Adrenal gland (tissue), 12 donors: ENCODE data around the gene IDI1. TPM values are rescaled to one million over a fixed set of nuclear protein-coding genes. Genes with fewer than 3 reads are reported as not detected.

Experiments used
- DNase-seq, 7 donors: peaks; one replicate each; pipeline ENCODE4 v3.0.0-alpha.2; 2019 to 2020
- H3K27ac ChIP-seq, 5 donors: fragments of 200-600 bp; sonication (generic) in 4 of 5; 1 replicate in 3 of 5; 2 replicates in 2 of 5; pipeline versions ENCODE4 v1.5.1 to v1.8.0; 2016 to 2020; ENCODE audit warnings: mild to moderate bottlenecking in 1 of 5
- H3K27me3 ChIP-seq: fragments of 200-600 bp; 2 replicates; pipeline ENCODE4 v1.8.0; 2021
- H3K36me3 ChIP-seq, 2 donors: fragments of 200-600 bp; replicated peaks in 1 of 2; 1 replicate in 1 of 2; 2 replicates in 1 of 2; pipeline versions ENCODE4 v1.5.1 to v1.8.0; 2018 to 2022
- H3K4me1 ChIP-seq, 2 donors: fragments of 200-600 bp; replicated peaks in 1 of 2; 1 replicate in 1 of 2; 2 replicates in 1 of 2; pipeline versions ENCODE4 v1.5.1 to v1.8.0; 2018 to 2021
- H3K4me3 ChIP-seq, 4 donors: fragments of 200-600 bp; sonication (generic) in 3 of 4; one replicate each; pipeline ENCODE4 v1.5.1; 2016 to 2018
- H3K9me3 ChIP-seq, 3 donors: fragments of 200-600 bp; sonication (generic) in 1 of 3; replicated peaks in 1 of 3; 1 replicate in 2 of 3; 2 replicates in 1 of 3; pipeline versions ENCODE4 v1.5.1 to v1.8.0; 2016 to 2021
- POLR2A ChIP-seq, 2 donors: fragments of 450-650 bp; IDR thresholded peaks; one replicate each; pipeline ENCODE4 v1.6.1; 2017; ENCODE audit warnings: antibody characterized with exemption in 2 of 2, mild to moderate bottlenecking in 2 of 2, moderate library complexity in 1 of 2
- WGBS, 4 donors: extraction: QIAGEN DNeasy Blood & Tissue Kit in 2 of 4; methylation state at CpG; one replicate each; pipeline versions ENCODE4 v1.1.5 to v1.1.7; 2013 to 2017; 5-methylcytosine and 5-hydroxymethylcytosine counted together
- intact Hi-C, 2 donors: fragments of 100-400 bp; cut with DNase I; formaldehyde crosslinking; loops; one replicate each; pipeline versions ENCODE4 v1.14.1 to v1.15.0; 2022 to 2023
- polyA plus RNA-seq, 3 donors: library from polyadenylated mRNA; stranded (reverse); fragments of 200-250 nt in 2 of 3; fragments of 350-450 nt in 1 of 3; fragmentation: Illumina TruSeq in 1 of 3; extraction: RNeasy Lipid Tissue Mini Kit (QIAGEN cat#74804) in 1 of 3; gene quantifications; one replicate each; pipeline ENCODE4 v1.2.3, GENCODE V29; 2013 to 2014
- total RNA-seq, 9 donors: library from RNA; depleted of rRNA in 4 of 9; stranded (reverse); fragments of >200 nt in 4 of 9; fragments of 120-200 nt in 1 of 9; fragmentation: NEBNext Ultra II Directional in 1 of 9; extraction: Animal tissue kit (Norgen Biotek cat#: 25700) in 1 of 9; gene quantifications; one replicate each; pipeline versions ENCODE4 v1.1.0 to v1.2.4, GENCODE V29; 2013 to 2023
- TF ChIP-seq, protein P1 (sequence below), 6 experiments: fragments of 450-650 bp in 4 of 6; fragments of 200-600 bp in 2 of 6; sonication (generic) in 1 of 6; IDR thresholded peaks; 1 replicate in 5 of 6; 2 replicates in 1 of 6; pipeline versions ENCODE4 v1.5.1 to v1.8.0; 2016 to 2021; ENCODE audit warnings: antibody characterized with exemption in 6 of 6, mild to moderate bottlenecking in 2 of 6, moderate library complexity in 1 of 6
- donor health status: healthy with polysubstance abuse.
- donor health status: Bipolar disorder and iron deficiency.
- donor health status: DM: yes; HTN: yes; CAD: no.
- donor health status: DM: no; HTN: no; CAD: no.
- donor health status: DM: no; HTN: no; CAD: no.
- donor health status: DM: yes; HTN: yes; CAD: no.

Gene IDI1
- total and polyA plus RNA-seq, 12 donors = 20.4 to 1,056 (median 49.7) TPM

DNA sequence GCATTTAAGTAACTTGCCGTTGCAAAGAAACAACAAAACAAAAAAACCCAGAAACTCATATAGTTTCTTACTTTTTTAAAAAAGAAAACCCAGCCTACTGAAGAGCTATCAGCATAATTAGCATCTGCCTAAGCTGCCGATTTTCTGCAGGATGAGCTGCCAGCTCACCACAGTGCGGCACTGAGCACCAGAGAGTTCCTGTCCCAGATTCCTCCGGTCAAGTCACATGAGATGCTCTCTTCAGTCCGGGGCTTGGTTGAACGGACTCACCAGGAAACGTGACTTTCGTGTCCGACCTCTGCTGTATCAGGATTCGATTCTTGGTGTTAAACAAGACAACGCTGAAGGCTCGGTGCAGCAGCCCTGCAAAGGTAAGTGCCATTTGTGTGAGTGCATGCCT, 26.5 kb downstream of the IDI1 start:
- Histone ChIP-seq H3K36me3 (peaks cover 0 to 25% of the 10 kb centered on the region in 2 donors), H3K4me1 (no peaks in the 10 kb centered on the region), H3K9me3 (no peaks in the 10 kb centered on the region), H3K27me3 (no peaks in the 10 kb centered on the region), H3K27ac (no peak overlapping the region), H3K4me3 (no peak overlapping the region)
- TF ChIP-seq, protein P1, sequence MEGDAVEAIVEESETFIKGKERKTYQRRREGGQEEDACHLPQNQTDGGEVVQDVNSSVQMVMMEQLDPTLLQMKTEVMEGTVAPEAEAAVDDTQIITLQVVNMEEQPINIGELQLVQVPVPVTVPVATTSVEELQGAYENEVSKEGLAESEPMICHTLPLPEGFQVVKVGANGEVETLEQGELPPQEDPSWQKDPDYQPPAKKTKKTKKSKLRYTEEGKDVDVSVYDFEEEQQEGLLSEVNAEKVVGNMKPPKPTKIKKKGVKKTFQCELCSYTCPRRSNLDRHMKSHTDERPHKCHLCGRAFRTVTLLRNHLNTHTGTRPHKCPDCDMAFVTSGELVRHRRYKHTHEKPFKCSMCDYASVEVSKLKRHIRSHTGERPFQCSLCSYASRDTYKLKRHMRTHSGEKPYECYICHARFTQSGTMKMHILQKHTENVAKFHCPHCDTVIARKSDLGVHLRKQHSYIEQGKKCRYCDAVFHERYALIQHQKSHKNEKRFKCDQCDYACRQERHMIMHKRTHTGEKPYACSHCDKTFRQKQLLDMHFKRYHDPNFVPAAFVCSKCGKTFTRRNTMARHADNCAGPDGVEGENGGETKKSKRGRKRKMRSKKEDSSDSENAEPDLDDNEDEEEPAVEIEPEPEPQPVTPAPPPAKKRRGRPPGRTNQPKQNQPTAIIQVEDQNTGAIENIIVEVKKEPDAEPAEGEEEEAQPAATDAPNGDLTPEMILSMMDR (IDR thresholded peaks at IDR 0.05) = no peak
- no peak for TF ChIP-seq POLR2A (IDR thresholded peaks at IDR 0.05)
- WGBS, 4 donors = 69 to 85% (median 77%) methylated on average over 11 to 12 of the region's 12 CpGs
- peak in 1 of 7 donors; percentile 15 for DNase-seq
- intact Hi-C loops = no loop called here

DNA sequence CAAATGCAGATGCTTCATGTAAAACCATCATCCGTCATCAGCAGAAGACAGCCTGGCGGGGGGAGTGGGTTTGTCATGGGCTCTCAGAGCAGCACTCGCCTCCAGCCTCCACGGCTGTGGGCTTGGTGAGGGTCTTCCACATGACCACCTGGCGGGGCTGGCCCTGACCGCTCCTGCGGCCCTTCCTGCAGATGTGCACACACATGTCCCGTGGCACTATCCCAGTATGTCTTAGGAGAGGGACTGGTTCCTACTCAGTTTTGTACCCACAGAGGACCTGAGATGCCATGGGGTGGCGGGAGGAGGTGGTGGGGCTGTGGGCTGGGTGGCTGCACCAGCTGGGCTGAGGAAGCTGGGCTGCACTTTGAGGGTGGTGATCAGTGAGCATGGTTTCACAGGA, 28.0 kb downstream of the IDI1 start:
- peak in 1 of 7 donors; percentile 19 for DNase-seq
- TF ChIP-seq POLR2A (IDR thresholded peaks at IDR 0.05) = no peak
- TF ChIP-seq, protein P1 (IDR thresholded peaks at IDR 0.05) = no peak
- Histone ChIP-seq H3K9me3 (no peaks in the 10 kb centered on the region), H3K4me1 (peaks cover 2 to 3% of the 10 kb centered on the region in 2 donors), H3K27ac (no peak overlapping the region), H3K27me3 (no peaks in the 10 kb centered on the region), H3K36me3 (peaks cover 0 to 39% of the 10 kb centered on the region in 2 donors), H3K4me3 (no peak overlapping the region)
- intact Hi-C loops = no loop called here
- 88 to 96% (median 94%) methylated on average over 3 to 9 of the region's 9 CpGs for WGBS, 4 donors

DNA sequence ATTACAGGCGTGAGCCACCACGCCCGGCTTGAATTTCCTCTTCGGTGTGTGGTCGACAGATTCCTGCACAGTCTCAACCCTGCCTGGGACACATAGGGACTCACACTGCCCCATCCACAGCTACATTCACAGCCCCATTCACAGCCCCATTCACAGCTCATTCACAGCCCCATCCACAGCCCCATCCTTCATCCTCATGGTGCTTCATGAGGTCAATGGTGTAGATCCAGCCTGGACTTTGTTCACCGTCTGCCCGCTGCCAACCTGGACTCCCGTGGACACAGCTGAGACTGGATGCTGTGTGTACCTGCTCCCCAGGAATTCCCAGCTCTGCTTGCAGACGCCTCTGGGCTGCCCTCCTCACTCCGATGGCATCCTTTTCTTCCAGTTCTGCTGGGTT, 28.5 kb downstream of the IDI1 start:
- peaks cover 0 to 43% of the 10 kb centered on the region in 2 donors for H3K36me3 ChIP-seq
- WGBS, 4 donors = 91 to 98% (median 94%) methylated on average over 10 of the region's 10 CpGs
- peak in 1 of 7 donors; percentile 15 for DNase-seq
- no peak overlapping the region for H3K27ac ChIP-seq
- H3K4me1 ChIP-seq = peaks cover 5 to 6% of the 10 kb centered on the region in 2 donors
- no peak for TF ChIP-seq POLR2A (IDR thresholded peaks at IDR 0.05)
- TF ChIP-seq, protein P1 (IDR thresholded peaks at IDR 0.05) = no peak
- intact Hi-C loops = no loop called here
- H3K9me3 ChIP-seq = no peaks in the 10 kb centered on the region
- no peak overlapping the region for H3K4me3 ChIP-seq
- no peaks in the 10 kb centered on the region for H3K27me3 ChIP-seq

DNA sequence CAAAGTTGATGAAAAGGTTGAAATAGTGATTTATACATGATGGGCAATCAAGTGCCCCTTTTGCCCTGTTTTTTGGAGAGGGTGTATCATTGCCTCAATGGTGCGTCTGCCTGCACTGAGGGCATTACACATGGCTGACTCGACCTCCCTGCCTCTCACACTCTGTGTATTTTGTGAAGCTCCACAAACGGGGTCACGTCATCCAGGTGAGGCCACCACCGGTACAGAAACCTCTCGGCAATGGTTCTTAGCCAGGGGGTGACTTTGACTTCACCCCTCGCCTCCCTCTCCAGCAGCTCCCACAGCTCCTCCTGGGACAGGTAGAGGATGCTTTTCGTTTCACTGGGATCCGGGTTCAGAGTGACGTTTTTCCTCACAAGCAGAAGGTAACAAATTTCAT, 29.6 kb downstream of the IDI1 start:
- peak in 1 of 7 donors; percentile 18 for DNase-seq
- H3K36me3 ChIP-seq = peaks cover 0 to 50% of the 10 kb centered on the region in 2 donors
- no peaks in the 10 kb centered on the region for H3K27me3 ChIP-seq
- peaks cover 5 to 6% of the 10 kb centered on the region in 2 donors for H3K4me1 ChIP-seq
- no peak overlapping the region for H3K27ac ChIP-seq
- intact Hi-C loops = no loop called here
- TF ChIP-seq, protein P1 (IDR thresholded peaks at IDR 0.05) = no peak
- TF ChIP-seq POLR2A (IDR thresholded peaks at IDR 0.05) = no peak
- H3K4me3 ChIP-seq = no peak overlapping the region
- WGBS, 4 donors = 90 to 94% (median 91%) methylated on average over 10 of the region's 10 CpGs
- H3K9me3 ChIP-seq = no peaks in the 10 kb centered on the region
